Liver (tissue), 3 donors: ENCODE data around the gene LRP5.

Source experiments
- ATF3 ChIP-seq: IDR thresholded peaks from 2 replicates; pipeline ENCODE4 v1.6.1; 2016; ENCODE audit warnings: antibody characterized with exemption
- CTCF ChIP-seq: fragments of 150-350 bp; IDR thresholded peaks from 2 replicates; pipeline ENCODE4 v1.5.1; 2017; ENCODE audit warnings: improper control_type of control experiment, low read depth, low read length; ENCODE audit not compliant: missing input control
- JUND ChIP-seq, 2 donors: IDR thresholded peaks; 2 replicates each; pipeline ENCODE4 v1.6.1; 2016; ENCODE audit warnings: antibody characterized with exemption in 2 of 2
- RAD21 ChIP-seq, 2 donors: IDR thresholded peaks; 2 replicates each; pipeline ENCODE4 v1.6.1; 2016; ENCODE audit warnings: antibody characterized with exemption in 2 of 2, mild to moderate bottlenecking in 2 of 2
- TAF1 ChIP-seq: conservative IDR thresholded peaks from 2 replicates; pipeline ENCODE4 v1.6.1; 2016; ENCODE audit warnings: antibody characterized with exemption, mild to moderate bottlenecking
- YY1 ChIP-seq: IDR thresholded peaks from 2 replicates; pipeline ENCODE4 v1.6.1; 2016; ENCODE audit warnings: antibody characterized with exemption, mild to moderate bottlenecking
- ZBTB33 ChIP-seq: IDR thresholded peaks from 2 replicates; pipeline ENCODE4 v1.6.1; 2016; ENCODE audit warnings: antibody characterized with exemption
- donor health status: healthy.
- donor health status: healthy.

GRCh38 chr11:68429661-68430060 is 117.3 kb downstream of the LRP5 start:
- TF ChIP-seq CTCF (no peak), TAF1 (no peak), JUND (IDR thresholded peaks at IDR 0.05) (no peak), YY1 (no peak), ZBTB33 (no peak), RAD21 (IDR thresholded peaks at IDR 0.05) (no peak), ATF3 (no peak)
